GM19467 (cell line): ENCODE measurements around the gene PLEKHM1.

ENCODE experiments used
- ATAC-seq: cut with Tn5 transposase; IDR thresholded peaks from one replicate; pipeline ENCODE4 v1.9.1; 2021; ENCODE audit warnings: mild to moderate bottlenecking, moderate library complexity; ENCODE audit not compliant: unreplicated experiment

PLEKHM1 gene

GRCh38 chr17:45405250-45406086 is 85.1 kb downstream of the PLEKHM1 start:
- no peak for ATAC-seq

GRCh38 chr17:45404870-45405249 is 85.7 kb downstream of the PLEKHM1 start:
- ATAC-seq = no peak

GRCh38 chr17:45403906-45404490 is 86.5 kb downstream of the PLEKHM1 start:
- no peak for ATAC-seq

GRCh38 chr17:45402916-45403315 is 87.6 kb downstream of the PLEKHM1 start:
- ATAC-seq = no peak

GRCh38 chr17:45398800-45399199 is 91.7 kb downstream of the PLEKHM1 start:
- no peak for ATAC-seq

GRCh38 chr17:45397796-45398195 is 92.7 kb downstream of the PLEKHM1 start:
- no peak for ATAC-seq

GRCh38 chr17:45396496-45397205 is 93.9 kb downstream of the PLEKHM1 start:
- no peak for ATAC-seq

- ATAC-seq = no peak
Observed at GRCh38 chr17:45395569-45396415, 94.7 kb downstream of the PLEKHM1 start.

GRCh38 chr17:45394913-45395568 is 95.5 kb downstream of the PLEKHM1 start:
- ATAC-seq = no peak

GRCh38 chr17:45394564-45394912 is 96.0 kb downstream of the PLEKHM1 start:
- ATAC-seq = no peak

- ATAC-seq = no peak
Observed at GRCh38 chr17:45394091-45394490, 96.4 kb downstream of the PLEKHM1 start.

- no peak for ATAC-seq
Observed at GRCh38 chr17:45393411-45393810, 97.1 kb downstream of the PLEKHM1 start.

GRCh38 chr17:45391918-45392317 is 98.6 kb downstream of the PLEKHM1 start:
- no peak for ATAC-seq

- ATAC-seq = no peak
Observed at GRCh38 chr17:45391291-45391690, 99.2 kb downstream of the PLEKHM1 start.

- no peak for ATAC-seq
Observed at GRCh38 chr17:45389354-45389753, 101.2 kb downstream of the PLEKHM1 start.

GRCh38 chr17:45388604-45389325 is 101.8 kb downstream of the PLEKHM1 start:
- no peak for ATAC-seq

- no peak for ATAC-seq
Observed at GRCh38 chr17:45387739-45388138, 102.8 kb downstream of the PLEKHM1 start.

- no peak for ATAC-seq
Observed at GRCh38 chr17:45386178-45386577, 104.3 kb downstream of the PLEKHM1 start.
